Fibroblast of skin of scalp (primary cell): ENCODE results near the gene GLTP.

Experiments used
- DNase-seq: peaks from one replicate; pipeline ENCODE4 v3.0.0-alpha.2; 2013

GLTP gene

DNA sequence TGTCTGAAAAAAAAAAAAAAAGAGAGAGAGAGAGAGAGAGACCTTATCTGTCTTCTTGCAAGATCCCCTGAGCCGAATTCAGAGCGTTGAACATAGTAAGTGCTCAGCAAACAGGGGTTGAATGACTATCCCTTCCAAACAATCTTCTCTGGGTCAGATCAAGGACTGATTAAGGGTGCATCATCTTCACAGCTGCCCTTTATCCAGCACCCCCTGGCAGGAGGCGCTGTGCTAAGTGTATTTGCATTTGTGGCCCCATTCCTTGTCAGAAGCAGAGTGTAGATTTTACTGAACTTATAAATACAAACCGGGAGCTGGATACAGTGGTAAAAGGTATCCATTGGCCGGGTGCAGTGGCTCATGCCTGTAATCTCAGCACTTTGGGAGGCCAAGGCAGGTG lies 38.3 kb downstream of the GLTP start:
- DNase-seq, result no peak

DNA sequence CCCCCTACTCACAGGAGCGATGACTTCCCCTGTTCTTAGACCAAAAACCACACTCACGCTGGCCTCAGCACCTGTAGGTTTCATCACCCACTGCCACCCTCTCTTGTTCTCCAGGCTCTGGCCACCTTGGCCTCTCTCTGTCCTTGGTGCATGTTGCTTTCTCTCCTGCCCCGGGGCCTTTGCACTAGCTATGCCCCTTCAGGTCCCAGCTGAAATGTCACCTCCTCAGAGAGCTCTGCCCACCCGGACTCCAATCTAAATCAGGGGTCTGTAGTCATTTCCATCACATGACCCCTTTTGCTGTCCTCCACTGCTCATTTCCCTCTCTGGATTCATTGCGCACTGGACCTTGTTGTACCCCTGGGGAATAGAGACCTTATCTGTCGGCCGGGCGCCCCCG lies 39.0 kb downstream of the GLTP start:
- no peak for DNase-seq

DNA sequence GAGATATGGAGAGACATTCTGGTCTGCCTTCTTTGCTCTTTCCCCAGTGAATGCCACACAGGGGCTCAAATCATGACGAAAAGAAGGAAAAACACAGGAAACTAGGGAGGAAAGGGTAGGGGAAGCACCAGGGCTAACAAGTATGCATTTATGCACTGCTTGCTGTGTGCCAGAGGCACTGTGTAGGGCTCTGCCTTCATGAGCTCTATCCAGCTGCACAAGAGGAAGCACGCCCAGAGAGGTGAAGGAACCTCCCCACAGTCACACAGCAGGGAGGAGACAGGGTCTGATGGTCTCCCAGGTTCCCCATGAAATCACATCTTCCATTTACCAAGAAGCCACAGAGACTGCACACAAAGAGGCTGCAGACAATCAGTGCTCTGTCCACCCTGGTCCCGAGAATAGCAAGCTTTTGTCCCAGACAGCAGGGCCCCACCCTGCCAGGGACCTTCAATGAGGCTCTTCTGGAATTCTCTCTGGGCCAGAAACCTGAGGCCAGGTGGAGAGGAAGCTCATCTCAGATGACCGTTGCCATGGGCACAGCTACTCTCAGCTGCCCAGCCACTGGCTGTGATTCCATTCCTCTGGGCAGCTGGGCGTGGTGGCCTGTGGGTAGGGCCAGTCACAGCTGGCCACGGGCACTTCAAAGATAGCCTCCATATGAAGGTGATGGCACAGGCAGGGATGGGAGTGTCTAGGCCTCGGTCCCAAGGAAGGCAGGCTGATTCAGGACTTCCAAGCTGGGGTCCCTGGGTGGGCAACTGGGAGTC lies 39.9 kb downstream of the GLTP start:
- no peak for DNase-seq

DNA sequence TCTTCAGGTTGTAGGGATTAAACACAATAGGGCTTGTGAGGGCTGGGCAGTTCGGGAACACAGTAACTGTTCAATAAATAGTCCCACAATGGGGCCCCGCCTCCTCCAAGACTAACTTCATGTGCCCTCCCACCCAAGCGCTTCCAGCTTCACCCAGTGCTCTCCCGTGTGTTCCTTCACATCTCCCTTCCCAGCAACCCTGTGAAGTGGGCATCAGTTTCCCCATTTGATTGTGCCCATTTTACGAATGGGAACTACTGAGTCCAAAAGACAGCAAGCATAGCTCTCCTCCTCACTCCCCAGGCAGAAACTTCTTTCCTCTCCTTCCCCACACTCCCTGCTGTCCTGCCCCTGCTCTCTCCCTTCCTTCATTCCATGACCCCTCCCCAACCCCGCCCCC lies 40.9 kb downstream of the GLTP start:
- no peak for DNase-seq

DNA sequence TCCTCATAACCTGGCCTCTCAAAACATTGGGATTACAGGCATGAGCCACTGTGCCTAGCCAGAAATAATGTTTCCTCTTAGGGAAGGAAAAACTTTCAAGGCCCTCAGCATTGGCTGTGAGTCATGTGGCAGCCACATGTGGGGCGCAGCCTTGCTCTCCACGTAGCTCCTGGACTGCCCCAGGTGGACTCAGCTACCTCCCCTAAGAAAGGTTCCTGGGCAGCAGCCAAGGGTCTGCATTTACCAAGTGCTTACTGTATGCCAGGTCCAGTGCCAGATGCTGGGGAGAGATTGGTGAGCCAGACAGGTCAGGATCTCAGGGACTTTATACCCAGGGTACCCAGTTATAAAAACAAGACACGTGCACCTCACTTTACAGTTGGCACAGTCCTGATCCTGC lies 43.4 kb downstream of the GLTP start:
- DNase-seq, result no peak

DNA sequence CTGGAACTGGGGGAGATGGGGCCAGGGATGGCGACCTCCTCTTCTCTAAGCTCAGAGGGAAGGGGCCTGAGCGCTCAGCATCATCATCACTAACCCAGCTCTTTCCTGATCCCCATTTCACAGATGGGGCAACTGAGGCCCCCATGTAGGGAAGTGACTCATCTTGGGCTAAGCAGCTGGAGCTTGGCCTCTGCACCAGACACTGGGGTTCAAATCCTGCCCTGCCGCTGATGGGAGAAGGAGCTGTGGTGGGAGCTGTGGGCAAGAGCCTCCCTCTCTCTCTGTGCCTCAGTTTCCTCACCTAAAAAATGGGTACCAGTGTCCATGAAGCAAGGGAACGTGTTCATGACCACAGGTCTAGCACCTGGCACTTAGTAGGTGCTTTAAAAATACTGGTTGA lies 44.5 kb downstream of the GLTP start:
- no peak for DNase-seq

DNA sequence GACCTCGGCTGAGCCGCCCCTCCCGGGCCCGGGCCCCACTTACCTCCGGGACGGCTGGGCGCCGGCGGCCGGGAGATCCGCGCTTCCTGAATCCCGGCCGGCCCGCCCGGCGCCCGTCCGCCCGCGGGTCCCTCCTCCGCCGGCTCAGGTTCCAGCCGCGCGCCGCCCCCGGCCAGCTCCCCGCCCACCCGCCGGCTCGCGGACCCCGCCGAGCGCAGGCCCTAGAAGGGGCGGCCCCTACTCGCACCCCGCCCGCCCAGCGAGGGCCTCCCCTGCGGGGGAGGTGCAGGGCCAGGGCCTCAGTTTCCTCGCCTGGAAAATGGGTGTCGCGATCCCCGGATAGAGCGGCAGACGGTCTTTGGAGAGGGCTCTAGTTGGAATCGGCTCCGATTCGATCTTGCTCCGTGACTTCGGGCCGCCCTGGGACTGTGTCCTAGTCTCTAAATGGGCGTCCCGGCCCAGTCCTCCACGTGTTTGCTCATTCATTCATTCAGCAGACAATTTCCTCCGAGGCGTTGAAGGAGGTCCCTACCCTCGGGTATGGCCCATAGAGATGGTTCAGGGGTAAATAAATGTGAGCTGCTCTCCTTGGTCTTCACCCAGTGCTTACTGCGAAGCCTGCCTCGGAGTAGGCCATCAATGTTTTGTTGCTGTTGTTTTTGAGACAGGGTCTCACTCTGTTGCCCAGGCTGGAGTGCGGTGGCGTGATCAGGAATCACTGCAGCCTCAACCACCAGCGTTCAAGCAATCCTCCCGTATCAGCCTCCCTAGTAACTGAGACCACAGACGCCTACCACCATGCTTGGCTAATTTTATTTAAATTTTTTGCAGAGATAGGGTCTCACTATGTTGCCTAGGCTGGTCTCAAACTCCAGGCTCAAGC lies 46.8 kb downstream of the GLTP start, which contains the start of gene TRPV4:
TRPV4 (minus strand) TSS at position 92 of the 883 bp plus-strand sequence. CDS start 18,602 bp downstream, outside the sequence.
- DNase-seq, result peak; percentile 45

DNA sequence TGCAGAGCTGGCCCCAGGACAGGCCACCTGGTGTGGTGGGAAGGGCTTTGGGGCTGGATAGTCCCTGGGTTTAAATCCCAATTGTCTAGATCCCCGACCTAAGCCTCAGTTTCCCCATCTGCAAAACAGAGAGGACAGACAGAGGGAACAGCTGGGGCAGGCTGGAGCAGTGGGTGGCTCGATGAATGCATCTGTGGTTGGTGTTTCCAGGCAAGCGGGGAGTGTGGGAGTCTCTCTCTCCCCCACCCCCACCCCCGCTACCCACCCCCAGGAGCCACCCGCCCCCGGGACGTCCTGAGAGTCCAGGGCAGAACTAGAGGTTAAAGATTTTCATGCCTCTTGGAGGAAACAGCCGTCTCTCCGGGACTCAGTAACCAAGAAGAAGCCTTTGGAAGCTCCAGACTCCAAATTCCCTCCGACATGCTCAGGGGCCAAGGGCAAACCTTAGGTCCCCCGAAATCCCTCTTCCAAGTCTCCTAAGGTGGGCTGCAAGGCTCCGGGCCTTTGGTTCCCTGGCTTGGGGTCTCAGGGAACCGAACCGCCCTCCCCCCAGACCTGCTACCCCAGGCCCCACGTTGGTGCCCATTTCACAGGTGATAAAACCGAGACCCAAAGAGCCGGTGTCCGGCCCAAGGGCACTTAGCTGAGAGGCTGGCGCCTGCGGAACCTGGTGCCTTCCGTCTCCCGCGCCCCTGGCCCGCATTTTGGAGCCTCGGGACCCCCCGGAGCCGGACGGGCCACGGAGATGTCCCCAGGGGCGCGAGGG lies 47.6 kb downstream of the GLTP start:
- no peak for DNase-seq

DNA sequence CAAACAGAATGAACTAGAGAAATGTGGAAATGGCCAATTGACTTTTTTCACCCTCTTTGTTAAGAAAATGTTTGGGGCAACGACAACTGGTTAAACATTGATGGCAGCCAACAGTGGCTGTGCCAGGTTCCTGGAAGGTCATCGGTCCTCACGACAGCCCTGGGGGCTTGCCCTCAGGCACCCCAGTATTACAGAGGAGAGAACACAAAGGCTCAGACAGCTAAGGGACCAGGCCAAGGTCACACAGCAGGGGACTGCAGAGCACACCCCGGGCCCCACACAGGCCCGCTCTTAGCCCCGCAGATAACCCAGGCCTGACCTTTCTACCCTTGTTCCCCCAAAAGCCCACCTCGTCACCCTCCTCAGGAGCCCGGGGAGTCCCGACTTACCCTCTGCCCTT lies 48.4 kb downstream of the GLTP start:
- DNase-seq, result no peak

DNA sequence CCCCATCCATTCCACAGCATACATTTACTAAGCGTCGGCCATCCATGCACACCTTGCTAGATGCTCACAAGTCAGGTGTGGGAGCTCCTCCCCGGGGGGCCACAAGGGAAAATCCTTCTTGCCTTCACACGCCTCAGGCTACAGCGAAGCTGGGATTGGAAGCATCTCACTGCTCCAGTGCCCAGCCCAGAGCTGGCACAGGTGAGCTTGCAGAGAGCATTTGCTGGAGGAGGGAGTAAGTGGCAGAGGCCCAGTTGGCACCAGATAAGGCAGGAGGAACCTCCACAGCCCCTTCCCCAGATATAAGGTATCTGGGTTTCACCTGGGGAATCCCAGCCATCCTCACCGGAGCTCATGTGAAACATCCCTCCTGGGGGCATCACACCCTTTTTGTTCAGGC lies 49.0 kb downstream of the GLTP start:
- DNase-seq, result no peak

DNA sequence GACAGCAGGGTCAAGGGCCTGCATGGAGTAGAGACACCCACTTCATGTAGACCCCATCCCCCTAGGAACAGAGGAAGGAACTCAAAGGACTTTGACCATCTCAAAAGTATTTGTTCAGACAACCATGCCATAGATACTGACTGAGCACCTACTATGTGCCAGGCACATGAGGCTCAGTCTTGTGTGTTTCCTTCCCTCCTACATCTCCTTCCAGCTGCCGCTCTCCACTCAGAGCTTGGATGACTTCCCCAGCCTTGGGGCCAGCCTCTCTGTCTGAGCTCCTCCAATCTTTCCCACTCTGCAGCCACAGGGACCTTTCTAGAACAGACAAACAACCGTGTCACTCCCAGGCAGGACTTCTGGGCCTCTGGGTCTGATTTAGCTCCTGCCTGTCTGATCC lies 49.6 kb downstream of the GLTP start:
- no peak for DNase-seq

DNA sequence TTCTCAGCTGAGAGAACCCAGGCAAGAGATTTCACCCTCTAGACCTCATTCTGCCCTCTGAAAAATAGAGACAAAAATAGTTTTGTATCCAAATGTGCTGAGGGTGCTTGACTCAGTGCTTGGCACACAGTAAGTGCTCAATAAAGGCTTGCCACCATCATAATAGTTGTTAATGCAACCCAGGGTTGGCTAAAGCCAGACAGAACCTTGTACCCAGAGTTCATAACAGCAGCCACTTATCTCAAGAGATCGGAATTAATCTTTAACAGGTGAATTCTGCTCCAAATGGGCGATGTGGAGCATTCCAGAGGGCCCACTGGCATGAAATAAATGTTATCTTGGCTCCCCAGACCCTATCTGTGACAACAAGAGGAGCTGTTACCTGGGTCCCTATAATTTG lies 50.1 kb downstream of the GLTP start:
- DNase-seq, result no peak

DNA sequence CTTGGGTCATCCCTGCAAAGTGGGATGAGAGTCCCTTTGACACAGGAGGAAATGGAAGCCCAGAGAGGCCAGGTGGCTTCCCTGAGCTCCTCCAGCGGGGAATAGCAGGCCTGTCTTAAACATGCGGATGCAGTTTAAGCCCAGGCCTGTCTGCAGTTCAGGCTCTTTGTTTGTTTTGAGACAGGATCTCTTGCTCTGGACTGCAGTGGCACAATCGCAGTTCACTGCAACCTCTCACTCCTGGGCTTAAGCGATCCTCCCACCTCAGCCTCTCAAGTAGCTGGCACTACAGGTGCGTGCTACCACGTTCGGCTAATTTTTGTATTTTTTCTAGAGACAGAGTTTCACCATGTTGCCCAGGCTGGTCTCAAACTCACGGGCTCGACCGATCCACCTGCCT lies 50.7 kb downstream of the GLTP start:
- no peak for DNase-seq

DNA sequence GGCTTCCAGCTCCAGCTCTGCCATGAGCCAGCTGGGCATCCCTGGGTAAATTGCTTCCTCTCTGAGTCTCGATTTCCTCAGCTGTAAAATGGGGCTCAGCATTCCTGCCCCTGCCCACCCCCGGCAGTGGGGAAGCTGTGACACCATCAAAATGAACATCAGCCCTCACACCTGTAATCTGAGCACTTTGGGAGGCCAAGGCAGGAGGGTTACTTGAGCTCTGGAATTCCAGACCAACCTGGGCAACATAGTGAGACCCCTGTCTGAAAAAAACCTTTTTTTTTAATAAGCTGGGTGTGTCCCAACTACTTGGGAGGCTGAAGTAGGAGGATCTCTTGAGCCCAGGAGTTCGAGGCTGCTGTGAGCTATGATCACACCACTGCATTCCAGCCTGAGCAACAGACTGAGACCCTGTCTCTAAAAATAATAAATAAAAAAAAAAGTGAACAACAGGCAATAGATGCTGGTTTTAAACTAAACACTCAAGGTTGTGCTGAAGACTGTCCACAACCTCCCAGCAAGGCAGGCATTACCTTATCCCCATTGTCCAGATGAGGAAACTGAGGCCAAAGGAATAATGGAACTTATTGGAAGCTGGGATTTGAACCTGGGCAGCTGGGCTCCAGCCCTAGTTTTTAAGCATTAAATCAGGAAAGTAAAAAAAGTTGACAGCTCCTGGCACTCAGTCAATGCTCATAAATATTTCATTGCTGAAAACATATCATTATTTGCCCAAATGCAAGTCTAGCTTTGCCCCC lies 51.4 kb downstream of the GLTP start:
- DNase-seq, result no peak

DNA sequence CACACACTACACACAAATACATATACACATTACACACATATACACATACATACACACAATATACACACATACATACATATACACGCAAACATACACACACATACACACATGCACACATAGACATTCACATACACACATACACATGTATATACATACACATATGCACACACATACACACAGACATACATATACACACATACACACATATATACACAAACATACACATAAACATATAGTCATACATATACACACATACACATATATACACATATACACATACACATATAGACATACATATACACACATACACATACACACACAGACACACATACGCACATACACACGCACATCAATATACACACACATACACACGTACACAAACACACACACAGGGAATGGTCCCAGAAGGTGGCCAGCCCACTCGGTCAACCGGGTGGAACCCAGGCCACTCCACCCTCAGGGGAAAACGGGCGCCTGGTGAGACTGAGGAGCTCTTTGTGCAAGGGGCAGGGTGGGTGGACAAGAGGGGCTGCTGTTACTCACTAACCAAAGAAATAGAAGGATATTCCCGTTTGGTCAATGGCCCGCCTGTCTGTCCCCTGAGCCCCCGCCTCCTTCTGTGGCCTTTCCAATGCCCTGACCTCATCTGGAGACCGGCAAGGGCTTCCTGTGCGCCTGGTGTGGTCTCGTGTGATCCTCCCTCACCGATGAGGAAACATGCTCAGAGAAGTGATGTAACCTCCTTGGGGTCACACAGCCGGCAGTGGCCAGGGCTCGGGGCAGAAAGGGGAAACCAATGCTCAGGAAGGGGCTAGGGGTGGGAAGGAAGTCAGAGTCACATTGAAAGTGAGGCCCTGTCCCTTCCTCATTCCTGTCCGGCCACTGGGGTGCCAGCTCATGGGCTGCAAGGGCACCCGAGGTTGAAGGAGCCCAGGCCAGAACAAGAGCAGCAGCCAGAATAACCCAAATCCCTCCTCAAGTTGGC lies 52.5 kb downstream of the GLTP start:
- DNase-seq, result no peak

DNA sequence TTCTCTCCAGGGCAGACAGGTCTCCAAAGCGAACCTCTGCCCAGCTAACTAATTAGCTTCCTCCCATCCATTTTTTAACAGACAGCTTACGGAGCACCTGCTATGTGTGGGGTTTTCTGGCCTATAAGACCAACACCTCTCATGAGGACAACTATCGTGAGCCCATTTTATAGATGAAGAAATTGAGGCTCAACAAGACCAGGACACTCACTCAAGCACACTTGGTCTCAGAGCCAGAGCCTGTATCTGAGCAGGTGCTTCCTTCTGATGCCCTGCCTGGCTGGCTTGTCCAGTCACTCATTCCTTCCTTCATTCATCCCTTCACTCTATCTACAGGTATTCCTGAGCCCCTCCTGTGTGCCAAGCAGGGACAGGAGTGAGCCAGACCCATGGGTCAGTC lies 53.3 kb downstream of the GLTP start:
- no peak for DNase-seq

DNA sequence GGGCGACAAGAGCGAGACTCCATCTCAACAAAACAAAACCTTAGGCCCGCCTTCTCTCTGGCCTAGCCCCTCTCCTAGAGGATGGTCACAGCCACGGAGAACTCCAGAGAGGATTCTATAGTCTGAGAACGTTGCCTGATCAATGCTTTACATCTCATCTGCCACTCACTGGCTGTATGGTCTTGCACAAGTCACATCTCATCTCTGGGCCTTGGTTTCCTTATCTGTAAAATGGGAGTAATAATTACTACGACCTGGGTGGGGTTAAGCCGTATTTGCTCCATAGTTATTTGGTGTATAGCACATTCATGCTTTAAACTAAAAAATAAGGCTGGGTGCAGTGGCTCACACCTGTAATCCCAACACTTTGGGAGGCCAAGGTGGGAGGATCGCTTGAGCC lies 55.6 kb downstream of the GLTP start:
- no peak for DNase-seq

DNA sequence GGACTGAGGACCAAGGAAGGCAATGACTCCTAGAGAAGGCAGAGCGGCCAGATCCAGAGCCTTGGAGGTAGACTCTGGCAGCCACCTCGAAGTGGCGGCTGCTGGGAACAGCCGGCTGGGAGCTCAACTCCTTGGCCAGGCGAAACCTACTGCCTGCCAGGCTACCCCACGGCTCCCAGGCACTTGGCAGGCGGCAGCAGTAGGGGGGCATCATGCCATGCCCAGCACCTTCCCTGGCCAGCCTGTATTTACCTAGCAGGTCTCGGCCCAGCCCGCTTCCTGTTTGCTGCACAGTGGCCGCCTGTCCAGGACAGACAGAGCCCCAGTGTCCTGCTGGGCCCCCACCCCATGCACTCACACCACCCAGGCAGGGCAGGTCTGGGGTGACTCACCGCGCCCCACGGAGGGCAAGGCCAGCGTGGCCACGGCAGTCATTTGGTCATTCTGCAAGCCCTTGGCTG lies 57.4 kb downstream of the GLTP start:
- no peak for DNase-seq

DNA sequence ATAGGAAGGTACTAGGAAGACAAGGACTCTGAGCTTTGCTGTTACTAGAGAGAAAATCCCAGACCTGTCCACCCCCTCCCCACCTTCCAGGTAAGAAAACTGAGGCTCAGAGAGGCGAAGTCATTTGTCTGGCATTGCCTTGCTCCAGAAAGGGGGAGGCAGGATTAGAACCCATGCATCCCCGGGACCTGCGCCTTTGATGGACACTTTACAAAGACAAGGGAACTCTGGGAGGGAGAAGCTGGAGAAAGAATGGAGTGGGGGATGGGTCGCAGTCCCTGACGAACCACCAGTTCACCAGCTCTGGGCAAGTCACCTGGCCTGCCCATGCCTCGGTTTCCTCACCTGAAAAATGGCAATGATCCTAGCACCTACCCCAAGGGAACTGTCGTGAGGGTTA lies 57.9 kb downstream of the GLTP start:
- DNase-seq, result no peak

DNA sequence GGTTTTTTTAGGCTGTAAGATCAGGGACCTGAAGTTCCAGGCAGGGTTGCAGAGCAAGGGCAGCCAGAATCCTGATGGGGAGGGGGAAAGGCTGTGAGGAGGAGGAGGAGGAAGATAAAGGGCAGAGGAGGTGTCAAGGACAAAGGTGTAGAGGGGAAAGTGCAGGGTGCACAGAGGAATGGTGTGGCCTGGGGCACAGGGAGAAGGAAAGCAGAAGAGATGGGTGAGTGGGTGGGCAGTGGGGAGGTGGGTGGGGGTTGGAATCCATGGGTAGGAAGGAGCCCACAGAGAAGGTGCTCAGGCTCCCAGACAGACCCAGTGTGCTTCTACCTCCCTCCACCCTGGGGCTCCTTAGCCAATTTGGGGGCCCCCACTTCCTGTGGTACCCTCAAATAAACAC lies 58.4 kb downstream of the GLTP start:
- no peak for DNase-seq

DNA sequence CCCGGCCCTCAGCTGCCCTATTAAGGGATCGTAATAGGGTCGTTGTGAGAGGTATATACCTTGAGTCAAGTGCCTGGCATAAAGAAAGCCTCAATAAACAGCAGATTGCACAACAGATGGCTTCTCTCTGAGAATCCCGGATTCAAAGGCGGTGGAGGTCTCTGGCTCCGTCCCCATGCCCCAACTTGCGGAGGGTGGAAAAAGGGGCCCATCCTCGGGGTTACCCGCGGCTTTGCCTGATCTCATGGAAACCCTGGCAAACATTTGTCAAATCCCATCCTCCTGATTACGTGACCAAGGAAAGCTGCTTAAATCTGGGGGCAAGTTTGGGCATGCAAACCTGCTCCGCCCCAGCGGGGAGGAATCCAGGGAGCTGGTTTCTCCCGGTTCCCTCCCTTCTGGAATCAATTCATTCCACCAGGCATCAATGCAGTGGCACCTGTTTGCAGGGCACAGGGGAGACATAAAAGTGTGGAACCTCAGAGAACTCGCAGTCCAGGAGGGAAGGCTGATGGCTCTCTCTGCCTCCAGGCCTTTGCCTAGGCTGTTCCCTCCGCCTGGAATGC lies 59.4 kb downstream of the GLTP start:
- DNase-seq, result no peak
